ENCODE measurements around the gene TBC1D2. TPM values are rescaled to one million over a fixed set of nuclear protein-coding genes. Genes with fewer than 3 reads are reported as not detected.

Gene TBC1D2
- total and polyA plus RNA-seq, 2 of the 4 experiments (the other 2 are of a cell fraction): 36.9 to 62.7 TPM

DNA sequence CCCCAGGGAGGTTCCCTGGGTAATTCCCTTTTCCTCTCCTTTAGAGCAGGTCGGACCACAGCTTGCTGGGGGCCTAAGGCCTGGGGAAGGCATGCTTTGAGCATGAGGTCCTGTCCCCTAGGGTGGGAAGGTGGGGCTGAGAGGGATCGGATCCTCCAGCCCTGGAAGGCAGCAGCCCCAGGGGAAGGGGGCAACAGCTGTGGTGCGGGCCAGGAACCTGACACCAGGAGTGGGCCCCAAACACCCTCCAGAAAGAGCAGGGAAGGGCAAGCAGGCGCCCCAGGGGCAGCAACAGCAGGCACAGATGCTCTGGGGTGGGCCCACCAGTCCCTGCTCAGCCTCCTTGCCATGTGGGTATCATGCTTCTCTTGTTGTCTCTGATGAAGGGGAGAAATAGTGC is 59.8 kb downstream of the TBC1D2 start:
- no TSS peak for BruUV-seq (replicated peaks)

More for the DNA sequence above, 59.8 kb downstream of the TBC1D2 start:
- Histone ChIP-seq H2AK9ac (replicated peaks; ENCODE audit: low read depth, low read length, poor library complexity) (no peak overlapping the region), H2BK120ac (ENCODE audit: low read depth, low read length) (no peak overlapping the region), H3K18ac (ENCODE audit: low read depth, low read length) (no peak overlapping the region), H3K4me2 (ENCODE audit: low read depth, low read length) (no peak overlapping the region), H3K4me3 (ENCODE audit: insufficient read depth, low read depth, low read length) (no peak overlapping the region), H3K9me1 (ENCODE audit: insufficient read depth, low read length) (peaks cover 12% of the 10 kb centered on the region), H3K27ac (ENCODE audit: insufficient read depth, low read length) (no peak overlapping the region), H2BK15ac (ENCODE audit: low read depth, low read length) (no peak overlapping the region), H4K8ac (ENCODE audit: low read depth in 2 of 2, low read length in 2 of 2) (no peak overlapping the region), H4K20me1 (ENCODE audit: insufficient read depth, low read length) (no peaks in the 10 kb centered on the region), H2AFZ (replicated peaks; ENCODE audit: low read length, poor library complexity) (no peak overlapping the region), H3K56ac (ENCODE audit: extremely low read depth, insufficient read depth, low read length) (no peak overlapping the region), H3K23ac (ENCODE audit: low read depth, low read length) (no peak overlapping the region), H2AK5ac (ENCODE audit: low read depth, low read length) (no peak overlapping the region), H4K91ac (ENCODE audit: insufficient read depth, low read depth, low read length) (no peak overlapping the region), H3K4me1 (ENCODE audit: control insufficient read depth, insufficient read depth, low read length) (peaks cover 3% of the 10 kb centered on the region), H3K9ac (ENCODE audit: low read depth, low read length) (no peak overlapping the region), H3K4ac (ENCODE audit: low read depth, low read length) (no peak overlapping the region), H2BK5ac (ENCODE audit: low read depth, low read length, poor library complexity, severe bottlenecking) (no peak overlapping the region), H2BK20ac (ENCODE audit: low read depth, low read length) (no peak overlapping the region), H3K14ac (replicated peaks; ENCODE audit: low read depth, low read length) (no peak overlapping the region), H3K9me3 (ENCODE audit: control insufficient read depth, insufficient read depth, low read length) (no peaks in the 10 kb centered on the region), H3K79me1 (ENCODE audit: low read depth in 1 of 2, low read length in 2 of 2) (peaks cover 0 to 4% of the 10 kb centered on the region in 2 experiments; a peak in 1 of 4 replicates), H3K27me3 (ENCODE audit: control insufficient read depth, insufficient read depth, low read length) (no peaks in the 10 kb centered on the region), H4K5ac (ENCODE audit: low read depth, low read length) (no peak overlapping the region), H3K36me3 (ENCODE audit: control insufficient read depth, insufficient read depth, low read length) (peaks cover 6% of the 10 kb centered on the region; the same call in 1 of the 2 replicates)
- dilution Hi-C loops (cut with HindIII; ENCODE audit: low sequenced_read_pairs, unreplicated experiment) (no loop called here), intact Hi-C loops (cut with micrococcal nuclease) (no loop called here), in situ Hi-C loops (cut with MboI; ENCODE audit: low sequenced_read_pairs) (no loop called here)
- no peak for TF ChIP-seq CTCF (conservative IDR thresholded peaks at IDR 0.05; ENCODE audit: low read depth, low read length)
- no peak for TF ChIP-seq RFX5 (IDR thresholded peaks at IDR 0.05; ENCODE audit: low read depth, low read length)
- TF ChIP-seq CEBPB (IDR thresholded peaks at IDR 0.05; ENCODE audit: low read depth, low read length): no peak
- TF ChIP-seq USF2 (IDR thresholded peaks at IDR 0.05; ENCODE audit: low read depth, low read length): no peak
- no peak for TF ChIP-seq BHLHE40 (IDR thresholded peaks at IDR 0.05; ENCODE audit: low read depth, low read length)
- no peak for TF ChIP-seq MXI1 (IDR thresholded peaks at IDR 0.05; ENCODE audit: borderline replicate concordance, low read depth, low read length)
- TF ChIP-seq FOS (IDR thresholded peaks at IDR 0.05; ENCODE audit: low read depth, low read length): no peak
- no peak for TF ChIP-seq SMC3 (IDR thresholded peaks at IDR 0.05; ENCODE audit: low read depth, low read length)
- TF ChIP-seq, protein P1, sequence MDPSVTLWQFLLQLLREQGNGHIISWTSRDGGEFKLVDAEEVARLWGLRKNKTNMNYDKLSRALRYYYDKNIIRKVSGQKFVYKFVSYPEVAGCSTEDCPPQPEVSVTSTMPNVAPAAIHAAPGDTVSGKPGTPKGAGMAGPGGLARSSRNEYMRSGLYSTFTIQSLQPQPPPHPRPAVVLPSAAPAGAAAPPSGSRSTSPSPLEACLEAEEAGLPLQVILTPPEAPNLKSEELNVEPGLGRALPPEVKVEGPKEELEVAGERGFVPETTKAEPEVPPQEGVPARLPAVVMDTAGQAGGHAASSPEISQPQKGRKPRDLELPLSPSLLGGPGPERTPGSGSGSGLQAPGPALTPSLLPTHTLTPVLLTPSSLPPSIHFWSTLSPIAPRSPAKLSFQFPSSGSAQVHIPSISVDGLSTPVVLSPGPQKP (IDR thresholded peaks at IDR 0.05; ENCODE audit: borderline replicate concordance, low read depth, low read length): no peak
- WGBS, 2 experiments (ENCODE audit: extremely low coverage in 2 of 2, insufficient read length in 1 of 2): no CpG with 5 or more reads among the region's 4 CpGs
- POLR2A ChIA-PET (ENCODE audit: unreplicated experiment): no interaction called here
- no peak for ATAC-seq (ENCODE audit: low read depth)
- CTCF ChIA-PET: no interaction called here
- no peak for DNase-seq

Data from IMR-90 (cell line).